ENCODE results near the gene NUB1. TPM values are rescaled to one million over a fixed set of nuclear protein-coding genes. Genes with fewer than 3 reads are reported as not detected.

Gene NUB1
- total and polyA plus RNA-seq, 2 donors, result 48.5 to 69.8 TPM

GRCh38 chr7:151380199-151381097 is 38.8 kb downstream of the NUB1 start:
- no peak for DNase-seq (ENCODE audit: low read depth in 6 of 9, low spot score in 9 of 9)
- Histone ChIP-seq H3K4me1 (ENCODE audit: control insufficient read depth in 2 of 2, insufficient read depth in 2 of 2, low read length in 2 of 2) (peaks cover 6 to 15% of the 10 kb centered on the region in 2 donors), H3K27ac (ENCODE audit: low read depth in 1 of 2, low read length in 1 of 2) (no peak overlapping the region), H3K36me3 (ENCODE audit: control insufficient read depth in 2 of 2, insufficient read depth in 2 of 2, low read length in 1 of 2) (peaks cover 25 to 36% of the 10 kb centered on the region in 2 donors), H3K9me3 (ENCODE audit: control insufficient read depth in 2 of 2, insufficient read depth in 1 of 2, low read length in 1 of 2) (peaks cover 0 to 13% of the 10 kb centered on the region in 2 donors), H3K4me3 (ENCODE audit: low read length in 2 of 2) (no peak overlapping the region), H3K27me3 (ENCODE audit: control insufficient read depth in 2 of 2, insufficient read depth in 1 of 2, low read length in 1 of 2) (peaks cover 21 to 56% of the 10 kb centered on the region in 2 donors)
- 83% methylated on average over 32 of the region's 32 CpGs for WGBS

GRCh38 chr7:151381098-151381347 is 39.4 kb downstream of the NUB1 start:
- H3K9me3 ChIP-seq (ENCODE audit: control insufficient read depth in 2 of 2, insufficient read depth in 1 of 2, low read length in 1 of 2), result peaks cover 0 to 13% of the 10 kb centered on the region in 2 donors
- no peak overlapping the region for H3K27ac ChIP-seq (ENCODE audit: low read depth in 1 of 2, low read length in 1 of 2)
- H3K27me3 ChIP-seq (ENCODE audit: control insufficient read depth in 2 of 2, insufficient read depth in 1 of 2, low read length in 1 of 2), result peaks cover 21 to 62% of the 10 kb centered on the region in 2 donors
- peaks cover 6 to 15% of the 10 kb centered on the region in 2 donors for H3K4me1 ChIP-seq (ENCODE audit: control insufficient read depth in 2 of 2, insufficient read depth in 2 of 2, low read length in 2 of 2)
- H3K4me3 ChIP-seq (ENCODE audit: low read length in 2 of 2), result no peak overlapping the region
- DNase-seq (ENCODE audit: low read depth in 6 of 9, low spot score in 9 of 9), result peak in 1 of 9 donors; percentile 28
- peaks cover 19 to 30% of the 10 kb centered on the region in 2 donors for H3K36me3 ChIP-seq (ENCODE audit: control insufficient read depth in 2 of 2, insufficient read depth in 2 of 2, low read length in 1 of 2)
- WGBS, result 19% methylated on average over 7 of the region's 7 CpGs

GRCh38 chr7:151381348-151382078 is 39.9 kb downstream of the NUB1 start:
- Histone ChIP-seq H3K36me3 (ENCODE audit: control insufficient read depth in 2 of 2, insufficient read depth in 2 of 2, low read length in 1 of 2) (peaks cover 14 to 25% of the 10 kb centered on the region in 2 donors), H3K9me3 (ENCODE audit: control insufficient read depth in 2 of 2, insufficient read depth in 1 of 2, low read length in 1 of 2) (peaks cover 0 to 13% of the 10 kb centered on the region in 2 donors), H3K27ac (ENCODE audit: low read depth in 1 of 2, low read length in 1 of 2) (no peak overlapping the region), H3K27me3 (ENCODE audit: control insufficient read depth in 2 of 2, insufficient read depth in 1 of 2, low read length in 1 of 2) (peaks cover 21 to 65% of the 10 kb centered on the region in 2 donors), H3K4me1 (ENCODE audit: control insufficient read depth in 2 of 2, insufficient read depth in 2 of 2, low read length in 2 of 2) (peaks cover 6 to 15% of the 10 kb centered on the region in 2 donors), H3K4me3 (ENCODE audit: low read length in 2 of 2) (peak overlapping the region in 1 of 2 donors; percentile 34)
- WGBS, result 4% methylated on average over 83 of the region's 83 CpGs
- DNase-seq (ENCODE audit: low read depth in 6 of 9, low spot score in 9 of 9), result peak in 5 of 9 donors; percentile 13 to 48 (median 24)

- 21% methylated on average over 37 of the region's 37 CpGs for WGBS
- DNase-seq (ENCODE audit: low read depth in 6 of 9, low spot score in 9 of 9), result peak in 1 of 9 donors; percentile 33
- H3K4me3 ChIP-seq (ENCODE audit: low read length in 2 of 2), result peak overlapping the region in 1 of 2 donors; percentile 34
Observed at GRCh38 chr7:151382079-151382885, 40.7 kb downstream of the NUB1 start.

GRCh38 chr7:151383638-151384351 is 42.2 kb downstream of the NUB1 start:
- Histone ChIP-seq H3K4me1 (ENCODE audit: control insufficient read depth in 2 of 2, insufficient read depth in 2 of 2, low read length in 2 of 2) (peaks cover 6 to 15% of the 10 kb centered on the region in 2 donors), H3K36me3 (ENCODE audit: control insufficient read depth in 2 of 2, insufficient read depth in 2 of 2, low read length in 1 of 2) (peaks cover 3 to 5% of the 10 kb centered on the region in 2 donors), H3K27ac (ENCODE audit: low read depth in 1 of 2, low read length in 1 of 2) (no peak overlapping the region), H3K4me3 (ENCODE audit: low read length in 2 of 2) (no peak overlapping the region), H3K27me3 (ENCODE audit: control insufficient read depth in 2 of 2, insufficient read depth in 1 of 2, low read length in 1 of 2) (peaks cover 21 to 67% of the 10 kb centered on the region in 2 donors), H3K9me3 (ENCODE audit: control insufficient read depth in 2 of 2, insufficient read depth in 1 of 2, low read length in 1 of 2) (peaks cover 0 to 13% of the 10 kb centered on the region in 2 donors)
- WGBS, result 85% methylated on average over 15 of the region's 15 CpGs
- no peak for DNase-seq (ENCODE audit: low read depth in 6 of 9, low spot score in 9 of 9)

More at GRCh38 chr7:151382079-151382885, 40.7 kb downstream of the NUB1 start:
- H3K36me3 ChIP-seq (ENCODE audit: control insufficient read depth in 2 of 2, insufficient read depth in 2 of 2, low read length in 1 of 2), result peaks cover 7 to 17% of the 10 kb centered on the region in 2 donors
- H3K27me3 ChIP-seq (ENCODE audit: control insufficient read depth in 2 of 2, insufficient read depth in 1 of 2, low read length in 1 of 2), result peaks cover 21 to 67% of the 10 kb centered on the region in 2 donors
- H3K27ac ChIP-seq (ENCODE audit: low read depth in 1 of 2, low read length in 1 of 2), result no peak overlapping the region
- peaks cover 0 to 13% of the 10 kb centered on the region in 2 donors for H3K9me3 ChIP-seq (ENCODE audit: control insufficient read depth in 2 of 2, insufficient read depth in 1 of 2, low read length in 1 of 2)
- H3K4me1 ChIP-seq (ENCODE audit: control insufficient read depth in 2 of 2, insufficient read depth in 2 of 2, low read length in 2 of 2), result peaks cover 6 to 15% of the 10 kb centered on the region in 2 donors

GRCh38 chr7:151384352-151384697 is 42.7 kb downstream of the NUB1 start:
- 89% methylated on average over 6 of the region's 6 CpGs for WGBS
- peaks cover 6 to 15% of the 10 kb centered on the region in 2 donors for H3K4me1 ChIP-seq (ENCODE audit: control insufficient read depth in 2 of 2, insufficient read depth in 2 of 2, low read length in 2 of 2)
- H3K4me3 ChIP-seq (ENCODE audit: low read length in 2 of 2), result no peak overlapping the region
- no peak overlapping the region for H3K27ac ChIP-seq (ENCODE audit: low read depth in 1 of 2, low read length in 1 of 2)
- no peak for DNase-seq (ENCODE audit: low read depth in 6 of 9, low spot score in 9 of 9)
- H3K27me3 ChIP-seq (ENCODE audit: control insufficient read depth in 2 of 2, insufficient read depth in 1 of 2, low read length in 1 of 2), result peaks cover 21 to 67% of the 10 kb centered on the region in 2 donors
- H3K36me3 ChIP-seq (ENCODE audit: control insufficient read depth in 2 of 2, insufficient read depth in 2 of 2, low read length in 1 of 2), result peaks cover 3 to 4% of the 10 kb centered on the region in 2 donors
- H3K9me3 ChIP-seq (ENCODE audit: control insufficient read depth in 2 of 2, insufficient read depth in 1 of 2, low read length in 1 of 2), result peaks cover 0 to 13% of the 10 kb centered on the region in 2 donors

GRCh38 chr7:151384776-151385625 is 43.4 kb downstream of the NUB1 start:
- H3K4me1 ChIP-seq (ENCODE audit: control insufficient read depth in 2 of 2, insufficient read depth in 2 of 2, low read length in 2 of 2), result peaks cover 6 to 16% of the 10 kb centered on the region in 2 donors
- DNase-seq (ENCODE audit: low read depth in 6 of 9, low spot score in 9 of 9), result no peak
- no peak overlapping the region for H3K27ac ChIP-seq (ENCODE audit: low read depth in 1 of 2, low read length in 1 of 2)
- H3K9me3 ChIP-seq (ENCODE audit: control insufficient read depth in 2 of 2, insufficient read depth in 1 of 2, low read length in 1 of 2), result peaks cover 0 to 13% of the 10 kb centered on the region in 2 donors
- peaks cover 21 to 69% of the 10 kb centered on the region in 2 donors for H3K27me3 ChIP-seq (ENCODE audit: control insufficient read depth in 2 of 2, insufficient read depth in 1 of 2, low read length in 1 of 2)
- 94% methylated on average over 26 of the region's 26 CpGs for WGBS
- H3K36me3 ChIP-seq (ENCODE audit: control insufficient read depth in 2 of 2, insufficient read depth in 2 of 2, low read length in 1 of 2), result peaks cover 0 to under 1% of the 10 kb centered on the region in 2 donors
- no peak overlapping the region for H3K4me3 ChIP-seq (ENCODE audit: low read length in 2 of 2)
